ENCODE measurements around the gene CCDC34.
"Not testable (repeated sequence)": the region's sequence is repeated elsewhere in the genome, so short reads cannot be mapped to it uniquely, and the experiment has no call there.

CCDC34 gene

GRCh38 chr11:27321340-27321739 is 41.7 kb downstream of the CCDC34 start:
- DNase-seq = not testable (repeated sequence)

- DNase-seq = no peak
Observed at GRCh38 chr11:27319072-27319471, 43.9 kb downstream of the CCDC34 start.

- DNase-seq = no peak
Observed at GRCh38 chr11:27317751-27318150, 45.3 kb downstream of the CCDC34 start.

GRCh38 chr11:27315836-27316235 is 47.2 kb downstream of the CCDC34 start:
- DNase-seq = no peak

DNA sequence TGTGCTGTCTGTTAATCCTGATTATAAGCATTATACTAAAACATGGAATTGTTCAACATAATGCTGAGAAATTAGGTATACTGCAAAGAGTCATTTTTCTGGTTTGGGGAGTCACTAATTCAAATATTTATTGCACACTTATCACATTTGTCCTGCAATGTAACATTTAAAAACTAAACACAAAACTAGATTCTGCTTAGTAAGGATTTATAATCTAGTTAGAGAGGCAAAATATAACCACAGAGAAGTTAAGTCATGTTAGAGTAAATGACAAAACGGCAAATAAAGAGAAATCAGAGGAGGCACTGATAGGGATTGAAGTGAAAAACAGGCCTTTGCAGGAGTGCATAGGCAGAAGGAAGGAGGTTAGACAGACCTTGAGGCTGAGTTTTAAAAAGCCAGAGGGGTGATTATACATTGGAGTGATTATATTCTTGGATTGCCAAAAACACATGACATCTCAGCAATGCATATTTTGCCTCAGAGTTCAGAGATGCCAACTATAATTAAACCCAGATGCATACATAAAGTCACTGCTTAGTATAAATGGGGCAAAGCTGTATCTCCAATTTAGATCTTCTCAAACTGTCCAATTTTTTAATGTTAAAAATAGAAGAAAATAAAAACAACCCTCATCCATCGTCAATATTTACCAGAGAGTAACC is 49.7 kb downstream of the CCDC34 start:
- DNase-seq = no peak

DNA sequence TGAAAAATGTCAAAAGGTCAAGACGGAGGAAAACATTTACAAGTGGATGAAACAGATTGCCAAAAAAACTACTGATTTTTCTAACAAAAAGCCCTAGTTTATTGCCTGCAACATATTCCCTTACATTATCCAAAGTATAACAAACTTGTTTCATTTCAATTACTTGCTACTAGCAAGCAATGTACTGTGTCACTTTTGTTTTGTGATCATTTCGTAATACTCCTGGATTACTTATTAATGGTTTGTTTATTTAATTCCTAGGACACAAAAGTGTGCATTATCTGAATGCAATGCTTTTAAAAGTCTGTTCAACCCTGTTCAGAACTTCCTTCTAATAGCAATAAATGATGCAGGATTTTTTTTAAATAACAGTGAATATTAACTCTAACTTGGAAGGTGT is 50.9 kb downstream of the CCDC34 start:
- no peak for DNase-seq

- no peak for DNase-seq
Observed at GRCh38 chr11:27310707-27311106, 52.3 kb downstream of the CCDC34 start.

DNA sequence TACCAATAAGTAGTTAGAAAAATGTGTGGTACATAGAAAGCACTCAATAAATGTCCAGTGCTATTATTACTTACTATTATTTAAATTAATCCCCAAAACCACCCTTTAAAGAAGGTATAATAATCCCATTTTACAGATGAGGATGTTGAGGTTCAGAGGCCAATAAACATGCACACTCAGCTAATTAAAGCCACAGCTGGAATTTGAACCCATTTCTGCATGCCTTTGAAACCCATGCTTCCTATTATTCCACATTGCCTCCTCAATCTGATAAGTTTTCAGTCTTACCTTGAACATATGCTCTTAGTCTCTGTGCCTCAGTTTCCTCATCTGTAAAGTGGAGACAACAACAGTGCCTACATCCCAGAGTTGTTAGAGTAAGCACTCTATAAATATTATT is 52.8 kb downstream of the CCDC34 start:
- DNase-seq = no peak

GRCh38 chr11:27309046-27309445 is 54.0 kb downstream of the CCDC34 start:
- DNase-seq = no peak

DNA sequence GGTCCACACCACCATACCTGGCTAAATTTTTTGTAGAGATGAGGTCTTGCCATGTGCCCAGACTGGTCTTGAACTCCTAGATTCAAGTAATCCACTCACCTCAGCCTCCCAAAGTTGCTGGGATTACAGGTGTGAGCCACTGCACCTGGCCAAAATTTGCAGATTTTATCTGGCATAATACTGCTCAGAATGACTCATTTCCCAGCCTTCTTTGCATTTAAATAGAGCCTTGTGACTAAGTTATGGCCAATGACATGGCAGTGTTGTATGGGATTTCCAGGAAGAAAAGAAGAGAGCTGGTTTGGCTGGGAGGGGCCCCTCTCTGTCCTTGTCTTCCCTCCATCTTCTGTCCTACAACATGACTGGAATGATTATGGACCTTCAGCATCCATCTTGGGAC is 55.8 kb downstream of the CCDC34 start:
- DNase-seq = no peak

GRCh38 chr11:27305751-27306150 is 57.3 kb downstream of the CCDC34 start:
- DNase-seq = no peak

GRCh38 chr11:27304514-27304913 is 58.5 kb downstream of the CCDC34 start:
- DNase-seq = no peak

- DNase-seq = no peak
Observed at GRCh38 chr11:27303903-27304302, 59.1 kb downstream of the CCDC34 start.

DNA sequence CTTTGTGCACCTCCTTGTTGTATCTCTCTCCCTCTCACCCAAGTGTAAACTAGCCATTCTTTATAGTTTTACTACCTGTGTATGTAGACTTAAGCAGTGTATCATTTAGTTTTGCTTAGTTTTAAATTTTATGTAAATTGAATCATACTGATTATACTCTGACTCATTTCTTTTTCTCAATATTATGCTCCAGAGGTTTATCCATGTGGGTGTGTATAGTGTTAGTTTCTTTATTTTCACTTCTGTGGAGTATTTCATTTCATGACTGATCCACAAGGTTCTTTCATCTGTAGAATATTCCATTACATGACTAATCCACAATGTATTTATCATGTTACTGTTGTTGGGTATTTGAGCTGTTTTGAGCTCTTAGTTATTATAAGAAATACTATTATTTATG is 62.0 kb downstream of the CCDC34 start:
- DNase-seq = no peak

- DNase-seq = no peak
Observed at GRCh38 chr11:27297616-27298015, 65.4 kb downstream of the CCDC34 start.

DNA sequence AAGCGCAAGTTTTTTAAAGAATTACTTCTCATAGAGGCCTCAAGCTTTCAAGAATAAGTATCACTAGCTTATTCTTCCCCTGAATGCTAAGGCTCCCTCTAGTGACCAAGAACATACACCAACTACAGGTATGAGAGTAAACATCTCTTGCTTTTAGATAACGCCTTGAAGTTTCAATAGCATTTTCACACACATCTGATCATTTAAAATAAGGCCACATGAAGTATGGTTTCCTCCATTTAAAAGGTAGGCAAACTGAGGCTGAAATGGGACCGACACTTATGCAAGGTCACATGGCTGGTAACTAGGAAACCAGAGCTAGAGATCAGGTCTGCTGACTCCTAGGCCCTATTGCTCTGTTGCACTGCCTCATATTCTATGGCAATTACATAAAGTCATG is 66.5 kb downstream of the CCDC34 start:
- DNase-seq = no peak

GRCh38 chr11:27295928-27296327 is 67.1 kb downstream of the CCDC34 start:
- DNase-seq = no peak

- DNase-seq = no peak
Observed at GRCh38 chr11:27294654-27295053, 68.4 kb downstream of the CCDC34 start.

- DNase-seq = no peak
Observed at GRCh38 chr11:27293515-27294417, 69.2 kb downstream of the CCDC34 start.

- no peak for DNase-seq
Observed at GRCh38 chr11:27292637-27293010, 70.4 kb downstream of the CCDC34 start.

DNA sequence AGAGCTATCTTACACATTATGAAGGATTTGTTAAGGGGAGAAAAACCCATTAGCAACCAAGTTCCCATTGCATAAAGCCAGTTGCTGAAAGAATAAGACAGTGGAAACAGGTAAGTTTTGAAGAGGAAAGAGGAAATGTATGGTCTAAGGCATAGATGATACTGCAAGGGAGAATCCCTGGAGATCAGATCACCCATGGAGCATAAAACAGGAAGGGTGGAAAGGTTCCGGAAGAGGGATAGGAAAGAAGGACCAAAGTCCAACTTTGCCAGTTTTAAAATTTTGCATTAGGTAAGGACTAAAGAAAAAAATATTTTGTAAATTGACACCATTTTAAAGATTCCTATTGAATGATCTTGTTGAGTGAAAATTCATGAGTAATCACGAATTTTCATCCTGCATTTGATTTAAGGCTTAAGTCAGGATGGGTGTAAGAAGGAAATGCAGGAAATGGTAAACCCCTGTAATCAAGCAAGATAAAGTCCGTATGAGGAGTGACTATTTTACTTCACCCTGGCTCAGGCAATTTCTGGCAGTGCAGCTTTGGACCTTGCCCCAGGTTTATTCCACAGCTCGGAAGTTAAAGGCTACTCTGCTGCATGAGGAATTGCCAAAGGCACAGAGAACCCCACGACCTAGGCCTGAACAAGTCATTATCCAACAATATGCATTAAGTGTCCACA is 70.9 kb downstream of the CCDC34 start:
- no peak for DNase-seq

DNA sequence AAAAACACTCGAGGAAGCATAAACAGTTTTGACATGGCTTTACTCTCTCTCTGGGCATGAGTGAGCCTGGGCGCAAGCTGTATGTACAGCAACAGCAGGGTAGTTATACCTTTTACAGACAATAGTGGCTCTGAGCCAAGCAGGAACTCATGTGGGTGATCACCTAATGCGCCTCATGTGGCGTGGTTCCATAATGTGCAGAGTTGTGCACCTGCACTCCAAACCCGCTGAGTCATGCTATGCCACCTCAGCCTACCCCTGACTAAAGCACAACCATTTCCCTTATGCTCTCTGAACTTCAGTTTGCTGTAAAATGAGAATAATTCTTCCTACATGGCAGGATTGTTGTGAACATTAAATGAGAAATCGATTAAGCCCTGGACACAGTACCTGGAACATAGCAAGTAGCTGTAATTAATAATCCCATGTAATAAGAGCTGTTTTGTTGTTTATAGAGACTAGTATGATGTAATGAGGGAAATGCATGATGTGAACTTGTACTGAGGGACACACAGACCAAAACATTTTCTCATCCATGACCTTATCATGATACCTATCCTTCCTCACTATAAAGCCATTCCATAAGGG is 71.6 kb downstream of the CCDC34 start:
- no peak for DNase-seq

DNA sequence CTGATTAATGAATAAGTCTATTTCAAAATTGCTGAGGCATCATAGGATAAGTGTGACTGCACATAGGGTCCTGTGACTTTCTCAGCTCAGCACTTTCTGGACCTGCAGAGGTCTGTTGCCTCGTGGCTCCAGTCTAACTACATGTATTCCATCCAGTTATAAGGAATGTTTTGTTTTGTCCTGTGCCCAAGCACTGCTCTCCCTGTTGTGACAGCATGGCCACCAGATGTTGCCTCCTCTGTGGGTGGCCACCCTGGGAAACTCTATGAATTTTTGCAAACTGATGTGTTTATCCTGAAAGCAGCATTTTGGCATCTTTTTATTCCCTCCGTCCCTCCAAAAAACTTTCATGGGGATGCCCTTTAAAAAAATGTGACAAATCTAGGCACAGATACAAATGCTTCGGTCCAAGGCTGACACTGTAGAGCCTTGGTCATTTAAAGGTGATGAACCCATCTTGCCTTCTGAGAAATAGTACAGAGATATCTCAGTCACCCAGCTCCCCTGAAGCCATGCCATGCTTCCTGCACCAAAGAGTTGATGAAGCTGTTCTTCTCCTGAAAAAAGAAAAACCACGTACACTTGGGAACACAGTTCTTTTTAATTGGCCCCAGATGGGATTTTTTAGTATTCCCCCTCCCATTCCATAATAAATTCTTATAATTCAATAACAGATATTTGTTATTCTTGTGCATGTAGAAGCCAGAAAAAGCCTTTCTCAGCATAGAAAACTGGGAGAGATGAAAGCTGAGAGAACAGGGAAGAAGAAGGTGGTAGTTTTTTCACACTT is 72.6 kb downstream of the CCDC34 start:
- no peak for DNase-seq
